ENCODE results near the gene CD55. TPM values are rescaled to one million over a fixed set of nuclear protein-coding genes. Genes with fewer than 3 reads are reported as not detected.

Gene CD55
- total RNA-seq, 2 experiments from 2014 or later, result 100 to 102 TPM

GRCh38 chr1:207333009-207333600 lies 11.6 kb downstream of the CD55 start:
- H3K27me3 Mint-ChIP-seq, result peaks cover 3% of the 10 kb centered on the region
- intact Hi-C loops (cut with micrococcal nuclease), result no loop called here
- H3K4me1 Mint-ChIP-seq (ENCODE audit: low read depth), result peaks cover 78% of the 10 kb centered on the region
- CTCF ChIA-PET, result interaction anchor here (5.3 kb wide), 1 partner anchor 10 kb away, joined by 50 read pairs; the partner anchor contains the start of gene CD55
- peaks cover 36% of the 10 kb centered on the region for H3K9me3 Mint-ChIP-seq
- no peak overlapping the region for H3K4me3 Mint-ChIP-seq
- POLR2A ChIA-PET, result interaction anchor here (0.7 to 6.7 kb wide), 5 partner anchors 9 to 139 kb away, joined by 3 to 122 read pairs (median 4); partner anchors contain the start of gene CD55
- ATAC-seq, result no peak
- H3K27ac Mint-ChIP-seq, result peak overlapping the region; percentile 93
- no peak for TF ChIP-seq CTCF (IDR thresholded peaks at IDR 0.05)
- DNase-seq, result no peak
- peaks cover 92% of the 10 kb centered on the region for H3K36me3 Mint-ChIP-seq (ENCODE audit: low read depth)

GRCh38 chr1:207333620-207334019 lies 12.1 kb downstream of the CD55 start:
- peaks cover 3% of the 10 kb centered on the region for H3K27me3 Mint-ChIP-seq
- no peak for TF ChIP-seq CTCF (IDR thresholded peaks at IDR 0.05)
- POLR2A ChIA-PET, result interaction anchor here (0.7 to 6.7 kb wide), 5 partner anchors 10 to 138 kb away, joined by 3 to 122 read pairs (median 4); partner anchors contain the start of gene CD55
- peaks cover 76% of the 10 kb centered on the region for H3K4me1 Mint-ChIP-seq (ENCODE audit: low read depth)
- ATAC-seq (no peak), DNase-seq (no peak)
- CTCF ChIA-PET, result interaction anchor here (5.3 kb wide), 1 partner anchor 10 kb away, joined by 50 read pairs; the partner anchor contains the start of gene CD55
- H3K27ac Mint-ChIP-seq, result peak overlapping the region; percentile 93
- H3K36me3 Mint-ChIP-seq (ENCODE audit: low read depth), result peaks cover 91% of the 10 kb centered on the region
- peaks cover 38% of the 10 kb centered on the region for H3K9me3 Mint-ChIP-seq
- H3K4me3 Mint-ChIP-seq, result no peak overlapping the region
- intact Hi-C loops (cut with micrococcal nuclease), result no loop called here

- peaks cover 73% of the 10 kb centered on the region for H3K4me1 Mint-ChIP-seq (ENCODE audit: low read depth)
- POLR2A ChIA-PET, result interaction anchor here (1.2 to 6.7 kb wide), 4 partner anchors 10 to 65 kb away, joined by 3 to 122 read pairs (median 14); partner anchors contain the start of gene CD55
- H3K9me3 Mint-ChIP-seq, result peaks cover 38% of the 10 kb centered on the region
- no peak for TF ChIP-seq CTCF (IDR thresholded peaks at IDR 0.05)
- no peak overlapping the region for H3K4me3 Mint-ChIP-seq
- H3K27me3 Mint-ChIP-seq, result peaks cover 3% of the 10 kb centered on the region
- H3K27ac Mint-ChIP-seq, result peak overlapping the region; percentile 93
- DNase-seq, result no peak
- CTCF ChIA-PET, result interaction anchor here (3.2 to 5.3 kb wide), 2 partner anchors 11 to 71 kb away, joined by 22 to 50 read pairs; partner anchors contain the start of gene CD55
- H3K36me3 Mint-ChIP-seq (ENCODE audit: low read depth), result peaks cover 89% of the 10 kb centered on the region
- ATAC-seq, result no peak
- intact Hi-C loops (cut with micrococcal nuclease), result no loop called here
Observed at GRCh38 chr1:207334337-207334736, 12.9 kb downstream of the CD55 start.

GRCh38 chr1:207335138-207335537 lies 13.7 kb downstream of the CD55 start:
- intact Hi-C loops (cut with micrococcal nuclease), result loop anchor here (5.0 kb wide), 2 partner anchors 72 to 248 kb away; partner anchors contain the start of gene C4BPB
- DNase-seq (no peak), ATAC-seq (no peak)
- ChIA-PET POLR2A (interaction anchor here (1.4 to 6.7 kb wide), 4 partner anchors 11 to 30 kb away, joined by 3 to 122 read pairs (median 15); partner anchors contain the start of gene CD55), CTCF (interaction anchor here (1.1 to 5.3 kb wide), 4 partner anchors 12 to 251 kb away, joined by 4 to 50 read pairs (median 13); partner anchors contain the start of gene CD55)
- no peak for TF ChIP-seq CTCF (IDR thresholded peaks at IDR 0.05)
- H3K4me1 Mint-ChIP-seq (ENCODE audit: low read depth), result peaks cover 73% of the 10 kb centered on the region
- H3K4me3 Mint-ChIP-seq, result no peak overlapping the region
- peaks cover 89% of the 10 kb centered on the region for H3K36me3 Mint-ChIP-seq (ENCODE audit: low read depth)
- peak overlapping the region; percentile 93 for H3K27ac Mint-ChIP-seq
- peaks cover 38% of the 10 kb centered on the region for H3K9me3 Mint-ChIP-seq
- peaks cover 3% of the 10 kb centered on the region for H3K27me3 Mint-ChIP-seq

Data from activated CD8-positive, alpha-beta T cell treated with anti-CD3 and anti-CD28 coated beads for 36 hours (primary cell).